A673 (cell line): ENCODE data around the gene MAGI1.

Source experiments
- CTCF ChIP-seq: fragments of 300-800, 200-600 bp; sonication (generic); conservative IDR thresholded peaks from 2 replicates; pipeline ENCODE4 v1.5.1; 2017; ENCODE audit warnings: low read depth, mild to moderate bottlenecking, antibody characterized with exemption, low read length, moderate library complexity, mixed read lengths
- EZH2 ChIP-seq: fragments of 200-600 bp; sonication (generic); IDR thresholded peaks from 2 replicates; pipeline ENCODE4 v1.6.1; 2017; ENCODE audit warnings: borderline replicate concordance, low read depth, mild to moderate bottlenecking, mixed read lengths, antibody characterized with exemption, low read length; ENCODE audit not compliant: poor library complexity, severe bottlenecking

- TF ChIP-seq CTCF (no peak), EZH2 (no peak)
These were observed 232.1 kb downstream of the MAGI1 start for GRCh38 chr3:65806600-65806999.
